Measurements from ENCODE around the gene SLC23A2. TPM values are rescaled to one million over a fixed set of nuclear protein-coding genes. Genes with fewer than 3 reads are reported as not detected.

SLC23A2 gene
- total RNA-seq, 1 experiment from 2014 or later, result 14.6 TPM

GRCh38 chr20:4961746-4962145 lies 39.6 kb downstream of the SLC23A2 start:
- no peak overlapping the region for H3K4me3 ChIP-seq (ENCODE audit: low read depth in 2 of 2, low read length in 2 of 2)
- no peak for DNase-seq (ENCODE audit: low read depth, low spot score)
- CTCF ChIA-PET, result no interaction called here
- POLR2A ChIA-PET, result no interaction called here
- ATAC-seq, result no peak
- in situ Hi-C loops (cut with HindIII; ENCODE audit: low pct_unique_long_range_greater_than_20kb, low sequenced_read_pairs) (no loop called here), intact Hi-C loops (cut with micrococcal nuclease; ENCODE audit: unreplicated experiment) (no loop called here)
- no peaks in the 10 kb centered on the region for H3K4me1 ChIP-seq (ENCODE audit: control insufficient read depth, insufficient read depth, low read length)
- no peaks in the 10 kb centered on the region for H3K27me3 ChIP-seq (ENCODE audit: control insufficient read depth, insufficient read depth, low read length)
- no peaks in the 10 kb centered on the region for H3K36me3 ChIP-seq (ENCODE audit: control insufficient read depth, insufficient read depth, low read length)
- BruUV-seq (replicated peaks), result no TSS peak
- TF ChIP-seq REST (IDR thresholded peaks at IDR 0.05; ENCODE audit: insufficient read depth in 1 of 2, low read depth in 2 of 2, low read length in 1 of 2) (no peak), TCF7L2 (IDR thresholded peaks at IDR 0.05; ENCODE audit: low read depth, low read length) (no peak), CTCF (IDR thresholded peaks at IDR 0.05) (no peak), SIN3A (IDR thresholded peaks at IDR 0.05; ENCODE audit: borderline replicate concordance, insufficient read depth, low read depth, low read length) (no peak), POLR2AphosphoS5 (IDR thresholded peaks at IDR 0.05; ENCODE audit: low read depth, low read length) (no peak)
- H3K9me3 ChIP-seq (ENCODE audit: control insufficient read depth, insufficient read depth, low read depth, low read length), result no peaks in the 10 kb centered on the region
- no peak overlapping the region for H3K27ac ChIP-seq (ENCODE audit: low read length)

- Histone ChIP-seq H3K9me3 (ENCODE audit: control insufficient read depth, insufficient read depth, low read depth, low read length) (no peaks in the 10 kb centered on the region), H3K4me3 (ENCODE audit: low read depth in 2 of 2, low read length in 2 of 2) (no peak overlapping the region), H3K27ac (ENCODE audit: low read length) (no peak overlapping the region), H3K36me3 (ENCODE audit: control insufficient read depth, insufficient read depth, low read length) (no peaks in the 10 kb centered on the region), H3K27me3 (ENCODE audit: control insufficient read depth, insufficient read depth, low read length) (no peaks in the 10 kb centered on the region), H3K4me1 (ENCODE audit: control insufficient read depth, insufficient read depth, low read length) (no peaks in the 10 kb centered on the region)
- DNase-seq (ENCODE audit: low read depth, low spot score) (no peak), ATAC-seq (no peak)
- in situ Hi-C loops (cut with HindIII; ENCODE audit: low pct_unique_long_range_greater_than_20kb, low sequenced_read_pairs), result no loop called here
- TF ChIP-seq SIN3A (IDR thresholded peaks at IDR 0.05; ENCODE audit: borderline replicate concordance, insufficient read depth, low read depth, low read length) (no peak), REST (IDR thresholded peaks at IDR 0.05; ENCODE audit: insufficient read depth in 1 of 2, low read depth in 2 of 2, low read length in 1 of 2) (no peak)
- ChIA-PET POLR2A (no interaction called here), CTCF (no interaction called here)
- intact Hi-C loops (cut with micrococcal nuclease; ENCODE audit: unreplicated experiment), result loop anchor here (10.0 kb wide), 1 partner anchor 355 kb away; no protein-coding TSS in a partner anchor
- no TSS peak for BruUV-seq (replicated peaks)
Observed at GRCh38 chr20:4959592-4959991, 41.7 kb downstream of the SLC23A2 start.

All from Panc1 (cell line).